SK-N-SH treated with all-trans-retinoic acid at 6 μM for 48 hours (cell line): ENCODE measurements around the gene ARHGEF33.

ENCODE experiments used
- ATAC-seq: fragments of 200-7000 bp; cut with Tn5 transposase; 3 replicates; pipeline ENCODE4 v1.9.1; 2020; ENCODE audit warnings: mild to moderate bottlenecking, moderate library complexity
- ARNTL ChIP-seq: fragments of 450-650 bp; formaldehyde crosslinking; IDR thresholded peaks from 2 replicates; pipeline ENCODE4 v1.5.0; 2020; ENCODE audit warnings: low read depth, mild to moderate bottlenecking, moderate library complexity, borderline replicate concordance
- CSDC2 ChIP-seq: fragments of 250-450 bp; sonication (Bioruptor Pico); IDR thresholded peaks from 2 replicates; pipeline ENCODE4 v1.5.0; 2020; ENCODE audit warnings: mild to moderate bottlenecking, moderate library complexity
- ESRRG ChIP-seq: fragments of 250-450 bp; sonication (Bioruptor Pico); IDR thresholded peaks from 2 replicates; pipeline ENCODE4 v1.6.1; 2021; ENCODE audit warnings: mild to moderate bottlenecking
- GLIS3 ChIP-seq: fragments of 250-450 bp; sonication (Bioruptor Pico); IDR thresholded peaks from 2 replicates; pipeline ENCODE4 v1.5.0; 2020; ENCODE audit warnings: mild to moderate bottlenecking, moderate library complexity
- ISL1 ChIP-seq: fragments of 250-450 bp; sonication (Bioruptor Pico); IDR thresholded peaks from 2 replicates; pipeline ENCODE4 v2.1.2; 2022; ENCODE audit warnings: mild to moderate bottlenecking, moderate library complexity
- OSR1 ChIP-seq: fragments of 250-450 bp; sonication (Bioruptor Pico); IDR thresholded peaks from 2 replicates; pipeline ENCODE4 v1.8.0; 2022; ENCODE audit warnings: moderate library complexity, mild to moderate bottlenecking, inconsistent platforms
- PPARA ChIP-seq: fragments of 250-450 bp; sonication (Bioruptor Pico); IDR thresholded peaks from 2 replicates; pipeline ENCODE4 v1.5.0; 2020; ENCODE audit warnings: mild to moderate bottlenecking, borderline replicate concordance
- RARB ChIP-seq: fragments of 250-450 bp; sonication (Bioruptor Pico); IDR thresholded peaks from 2 replicates; pipeline ENCODE4 v1.8.0; 2021; ENCODE audit warnings: mild to moderate bottlenecking, moderate library complexity
- SNAI2 ChIP-seq: fragments of 250-450 bp; sonication (Bioruptor Pico); IDR thresholded peaks from 2 replicates; pipeline ENCODE4 v1.5.0; 2020; ENCODE audit warnings: mild to moderate bottlenecking, moderate library complexity
- TCF4 ChIP-seq: fragments of 250-450 bp; sonication (Bioruptor Pico); IDR thresholded peaks from 2 replicates; pipeline ENCODE4 v1.8.0; 2021; ENCODE audit warnings: mild to moderate bottlenecking, moderate library complexity, borderline replicate concordance
- TOX ChIP-seq: fragments of 250-450 bp; sonication (Bioruptor Pico); IDR thresholded peaks from 2 replicates; pipeline ENCODE4 v1.8.0; 2021; ENCODE audit warnings: mild to moderate bottlenecking, moderate library complexity, borderline replicate concordance
- ZC3H10 ChIP-seq: fragments of 250-450 bp; sonication (Bioruptor Pico); IDR thresholded peaks from 2 replicates; pipeline ENCODE4 v1.5.1; 2021; ENCODE audit warnings: mild to moderate bottlenecking, moderate library complexity
- ZFP3 ChIP-seq: fragments of 250-450 bp; sonication (Bioruptor Pico); IDR thresholded peaks from 2 replicates; pipeline ENCODE4 v1.5.0; 2020; ENCODE audit warnings: mild to moderate bottlenecking, moderate library complexity
- ZFP30 ChIP-seq: fragments of 450-650 bp; formaldehyde crosslinking; IDR thresholded peaks from 2 replicates; pipeline ENCODE4 v1.5.0; 2022; ENCODE audit warnings: mild to moderate bottlenecking, moderate library complexity
- ZNF565 ChIP-seq: fragments of 450-650 bp; formaldehyde crosslinking; conservative IDR thresholded peaks from 2 replicates; pipeline ENCODE4 v1.5.0; 2020; ENCODE audit warnings: low read depth, mild to moderate bottlenecking, moderate library complexity
- ZNF70 ChIP-seq: fragments of 450-650 bp; formaldehyde crosslinking; IDR thresholded peaks from 2 replicates; pipeline ENCODE4 v1.5.0; 2020; ENCODE audit warnings: mild to moderate bottlenecking, moderate library complexity
- ZNF8 ChIP-seq: fragments of 450-650 bp; formaldehyde crosslinking; IDR thresholded peaks from 2 replicates; pipeline ENCODE4 v1.5.0; 2020; ENCODE audit warnings: mild to moderate bottlenecking, moderate library complexity
- TF ChIP-seq, protein P1 (sequence below): fragments of 250-450 bp; sonication (Bioruptor Pico); IDR thresholded peaks from 2 replicates; pipeline ENCODE4 v1.5.1; 2020; ENCODE audit warnings: low read depth, mild to moderate bottlenecking, moderate library complexity
- TF ChIP-seq, protein P2 (sequence below): fragments of 250-450 bp; sonication (Bioruptor Pico); IDR thresholded peaks from 2 replicates; pipeline ENCODE4 v1.5.0; 2020; ENCODE audit warnings: mild to moderate bottlenecking, moderate library complexity
- TF ChIP-seq, protein P3 (sequence below): fragments of 250-450 bp; sonication (Bioruptor Pico); IDR thresholded peaks from 2 replicates; pipeline ENCODE4 v1.5.1; 2021; ENCODE audit warnings: mild to moderate bottlenecking, moderate library complexity
- TF ChIP-seq, protein P4 (sequence below): fragments of 250-450 bp; sonication (Bioruptor Pico); IDR thresholded peaks from 2 replicates; pipeline ENCODE4 v1.8.0; 2021; ENCODE audit warnings: low read depth, mild to moderate bottlenecking, moderate library complexity, borderline replicate concordance

The ARHGEF33 gene

DNA sequence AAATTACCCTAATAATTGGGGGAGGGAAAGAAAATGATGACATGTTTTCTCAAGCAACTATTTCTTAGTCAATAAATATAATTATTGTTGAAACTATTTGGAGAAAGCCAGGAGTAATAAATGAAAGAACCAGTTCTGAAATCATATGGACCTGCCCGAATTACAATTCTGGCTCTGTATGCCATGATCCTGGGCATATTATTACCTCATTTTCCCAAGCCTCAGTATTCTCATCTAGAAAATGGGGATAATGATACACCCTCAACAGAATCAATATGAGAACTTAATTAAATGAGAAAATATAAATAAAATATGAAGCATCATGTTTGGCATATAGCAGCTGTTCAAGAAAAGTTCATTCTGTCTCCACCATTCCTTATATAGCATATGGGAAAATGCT, 22.9 kb downstream of the ARHGEF33 start:
- no peak for ATAC-seq
- TF ChIP-seq CSDC2 (CRISPR knock-in tag) (no peak), ISL1 (CRISPR knock-in tag) (no peak), GLIS3 (CRISPR knock-in tag) (no peak), TCF4 (CRISPR knock-in tag) (no peak)
- TF ChIP-seq, protein P1, sequence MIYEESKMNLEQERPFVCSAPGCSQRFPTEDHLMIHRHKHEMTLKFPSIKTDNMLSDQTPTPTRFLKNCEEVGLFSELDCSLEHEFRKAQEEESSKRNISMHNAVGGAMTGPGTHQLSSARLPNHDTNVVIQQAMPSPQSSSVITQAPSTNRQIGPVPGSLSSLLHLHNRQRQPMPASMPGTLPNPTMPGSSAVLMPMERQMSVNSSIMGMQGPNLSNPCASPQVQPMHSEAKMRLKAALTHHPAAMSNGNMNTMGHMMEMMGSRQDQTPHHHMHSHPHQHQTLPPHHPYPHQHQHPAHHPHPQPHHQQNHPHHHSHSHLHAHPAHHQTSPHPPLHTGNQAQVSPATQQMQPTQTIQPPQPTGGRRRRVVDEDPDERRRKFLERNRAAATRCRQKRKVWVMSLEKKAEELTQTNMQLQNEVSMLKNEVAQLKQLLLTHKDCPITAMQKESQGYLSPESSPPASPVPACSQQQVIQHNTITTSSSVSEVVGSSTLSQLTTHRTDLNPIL (CRISPR knock-in tag) = no peak

DNA sequence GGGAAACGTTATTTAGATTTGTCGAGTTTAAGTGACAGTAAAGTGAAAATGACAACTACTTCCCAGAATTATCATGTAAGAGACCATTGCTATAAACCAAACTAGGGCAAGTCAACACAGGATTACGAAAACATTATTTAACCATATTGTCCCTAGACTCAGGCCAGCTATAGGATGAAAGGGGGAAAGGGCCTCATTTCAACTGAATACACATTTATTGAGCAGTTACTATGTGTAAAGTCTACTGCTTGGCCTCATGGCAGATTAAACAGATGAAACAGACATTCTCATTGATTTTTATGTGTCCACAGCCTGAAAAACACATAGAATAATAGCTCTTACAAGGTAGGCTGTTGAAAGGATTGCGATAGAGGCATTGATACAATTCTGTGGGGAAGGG, 32.7 kb downstream of the ARHGEF33 start:
- no peak for ATAC-seq
- TF ChIP-seq ZNF70 (CRISPR knock-in tag) (no peak), SNAI2 (CRISPR knock-in tag) (no peak), ZFP30 (CRISPR knock-in tag) (no peak), PPARA (CRISPR knock-in tag) (no peak), ZNF8 (CRISPR knock-in tag) (no peak), ZC3H10 (CRISPR knock-in tag) (no peak), CSDC2 (CRISPR knock-in tag) (no peak), TCF4 (CRISPR knock-in tag) (no peak), OSR1 (CRISPR knock-in tag) (no peak)
- TF ChIP-seq, protein P1 (CRISPR knock-in tag) = no peak
- TF ChIP-seq, protein P2, sequence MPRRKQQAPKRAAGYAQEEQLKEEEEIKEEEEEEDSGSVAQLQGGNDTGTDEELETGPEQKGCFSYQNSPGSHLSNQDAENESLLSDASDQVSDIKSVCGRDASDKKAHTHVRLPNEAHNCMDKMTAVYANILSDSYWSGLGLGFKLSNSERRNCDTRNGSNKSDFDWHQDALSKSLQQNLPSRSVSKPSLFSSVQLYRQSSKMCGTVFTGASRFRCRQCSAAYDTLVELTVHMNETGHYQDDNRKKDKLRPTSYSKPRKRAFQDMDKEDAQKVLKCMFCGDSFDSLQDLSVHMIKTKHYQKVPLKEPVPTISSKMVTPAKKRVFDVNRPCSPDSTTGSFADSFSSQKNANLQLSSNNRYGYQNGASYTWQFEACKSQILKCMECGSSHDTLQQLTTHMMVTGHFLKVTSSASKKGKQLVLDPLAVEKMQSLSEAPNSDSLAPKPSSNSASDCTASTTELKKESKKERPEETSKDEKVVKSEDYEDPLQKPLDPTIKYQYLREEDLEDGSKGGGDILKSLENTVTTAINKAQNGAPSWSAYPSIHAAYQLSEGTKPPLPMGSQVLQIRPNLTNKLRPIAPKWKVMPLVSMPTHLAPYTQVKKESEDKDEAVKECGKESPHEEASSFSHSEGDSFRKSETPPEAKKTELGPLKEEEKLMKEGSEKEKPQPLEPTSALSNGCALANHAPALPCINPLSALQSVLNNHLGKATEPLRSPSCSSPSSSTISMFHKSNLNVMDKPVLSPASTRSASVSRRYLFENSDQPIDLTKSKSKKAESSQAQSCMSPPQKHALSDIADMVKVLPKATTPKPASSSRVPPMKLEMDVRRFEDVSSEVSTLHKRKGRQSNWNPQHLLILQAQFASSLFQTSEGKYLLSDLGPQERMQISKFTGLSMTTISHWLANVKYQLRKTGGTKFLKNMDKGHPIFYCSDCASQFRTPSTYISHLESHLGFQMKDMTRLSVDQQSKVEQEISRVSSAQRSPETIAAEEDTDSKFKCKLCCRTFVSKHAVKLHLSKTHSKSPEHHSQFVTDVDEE = no peak
- TF ChIP-seq, protein P3, sequence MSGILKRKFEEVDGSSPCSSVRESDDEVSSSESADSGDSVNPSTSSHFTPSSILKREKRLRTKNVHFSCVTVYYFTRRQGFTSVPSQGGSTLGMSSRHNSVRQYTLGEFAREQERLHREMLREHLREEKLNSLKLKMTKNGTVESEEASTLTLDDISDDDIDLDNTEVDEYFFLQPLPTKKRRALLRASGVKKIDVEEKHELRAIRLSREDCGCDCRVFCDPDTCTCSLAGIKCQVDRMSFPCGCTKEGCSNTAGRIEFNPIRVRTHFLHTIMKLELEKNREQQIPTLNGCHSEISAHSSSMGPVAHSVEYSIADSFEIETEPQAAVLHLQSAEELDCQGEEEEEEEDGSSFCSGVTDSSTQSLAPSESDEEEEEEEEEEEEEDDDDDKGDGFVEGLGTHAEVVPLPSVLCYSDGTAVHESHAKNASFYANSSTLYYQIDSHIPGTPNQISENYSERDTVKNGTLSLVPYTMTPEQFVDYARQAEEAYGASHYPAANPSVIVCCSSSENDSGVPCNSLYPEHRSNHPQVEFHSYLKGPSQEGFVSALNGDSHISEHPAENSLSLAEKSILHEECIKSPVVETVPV (CRISPR knock-in tag) = no peak
- TF ChIP-seq, protein P4, sequence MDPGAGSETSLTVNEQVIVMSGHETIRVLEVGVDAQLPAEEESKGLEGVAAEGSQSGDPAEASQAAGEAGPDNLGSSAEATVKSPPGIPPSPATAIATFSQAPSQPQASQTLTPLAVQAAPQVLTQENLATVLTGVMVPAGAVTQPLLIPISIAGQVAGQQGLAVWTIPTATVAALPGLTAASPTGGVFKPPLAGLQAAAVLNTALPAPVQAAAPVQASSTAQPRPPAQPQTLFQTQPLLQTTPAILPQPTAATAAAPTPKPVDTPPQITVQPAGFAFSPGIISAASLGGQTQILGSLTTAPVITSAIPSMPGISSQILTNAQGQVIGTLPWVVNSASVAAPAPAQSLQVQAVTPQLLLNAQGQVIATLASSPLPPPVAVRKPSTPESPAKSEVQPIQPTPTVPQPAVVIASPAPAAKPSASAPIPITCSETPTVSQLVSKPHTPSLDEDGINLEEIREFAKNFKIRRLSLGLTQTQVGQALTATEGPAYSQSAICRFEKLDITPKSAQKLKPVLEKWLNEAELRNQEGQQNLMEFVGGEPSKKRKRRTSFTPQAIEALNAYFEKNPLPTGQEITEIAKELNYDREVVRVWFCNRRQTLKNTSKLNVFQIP (CRISPR knock-in tag) = no peak

DNA sequence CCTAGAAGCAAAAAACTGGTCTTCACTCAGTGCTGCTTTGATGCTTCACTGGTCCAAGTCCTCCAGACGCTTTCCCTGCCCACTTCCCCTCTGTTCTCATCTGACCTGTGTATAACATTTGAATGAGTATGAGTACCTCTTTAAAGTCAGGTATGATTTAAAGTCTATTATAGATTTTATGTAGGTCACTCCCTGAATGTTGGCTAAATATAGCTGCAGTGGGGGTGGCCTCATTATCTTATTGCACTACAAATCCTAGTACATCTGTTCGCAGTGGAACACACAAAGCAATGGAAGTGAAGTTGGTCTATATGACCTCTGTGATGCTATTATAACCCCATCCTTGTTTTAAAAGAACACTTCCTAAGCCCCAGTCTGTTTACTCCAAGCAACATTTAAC, 33.2 kb downstream of the ARHGEF33 start:
- no peak for ATAC-seq
- TF ChIP-seq ZNF565 (no peak), PPARA (CRISPR knock-in tag) (no peak), ZFP3 (CRISPR knock-in tag) (no peak), TOX (CRISPR knock-in tag) (no peak), OSR1 (CRISPR knock-in tag) (no peak), ISL1 (CRISPR knock-in tag) (no peak), ZFP30 (CRISPR knock-in tag) (no peak), TCF4 (CRISPR knock-in tag) (no peak), ESRRG (CRISPR knock-in tag) (no peak), ZNF70 (CRISPR knock-in tag) (no peak), SNAI2 (CRISPR knock-in tag) (no peak), RARB (no peak), ZC3H10 (CRISPR knock-in tag) (no peak), ARNTL (CRISPR knock-in tag) (no peak)
- TF ChIP-seq, protein P4 (CRISPR knock-in tag) = no peak
- TF ChIP-seq, protein P1 (CRISPR knock-in tag) = no peak
- TF ChIP-seq, protein P2 = no peak
